ENCODE data around the gene ZDHHC12.

The ZDHHC12 gene

DNA sequence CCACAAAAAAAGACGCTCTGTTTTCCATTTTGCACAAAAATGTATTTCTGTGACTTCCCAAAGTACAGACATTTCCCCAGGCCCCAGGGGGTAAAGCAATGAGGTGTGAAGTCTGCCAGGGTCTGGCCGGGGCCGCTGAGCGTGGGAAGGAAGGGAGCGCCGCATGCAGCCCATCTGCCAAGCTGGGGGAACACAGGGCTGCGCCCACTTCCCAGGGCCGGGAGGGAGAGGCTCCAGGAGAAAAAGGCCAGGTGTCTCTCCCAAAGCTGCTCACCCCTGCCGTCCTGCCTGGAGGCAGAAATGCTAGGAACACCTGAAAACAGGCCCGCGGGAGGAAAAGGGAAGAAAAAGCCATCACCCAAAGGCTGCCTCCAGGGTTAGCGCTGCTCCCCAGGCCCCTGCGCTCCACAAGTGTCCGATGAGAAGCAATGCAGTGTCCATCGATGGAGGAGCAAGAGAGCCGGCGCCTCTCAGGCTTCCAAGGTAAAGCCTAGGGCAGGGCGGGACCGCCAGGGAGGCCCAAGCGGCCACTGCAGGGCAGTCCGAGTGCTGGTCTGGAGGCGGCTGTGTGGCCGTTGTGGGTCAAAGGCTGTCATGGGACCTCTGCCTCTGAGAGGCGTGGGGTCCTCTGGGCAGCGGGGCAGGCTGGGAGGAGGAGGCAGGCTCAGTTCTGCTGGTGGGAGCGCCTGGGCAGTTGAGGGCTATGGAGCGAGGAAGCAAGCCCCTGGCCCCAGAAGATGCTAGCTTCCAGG lies 6.0 kb upstream of the ZDHHC12 start:
- DNase-seq, result no peak

GRCh38 chr9:128729302-128729701 lies 5.4 kb upstream of the ZDHHC12 start:
- DNase-seq, result no peak

DNA sequence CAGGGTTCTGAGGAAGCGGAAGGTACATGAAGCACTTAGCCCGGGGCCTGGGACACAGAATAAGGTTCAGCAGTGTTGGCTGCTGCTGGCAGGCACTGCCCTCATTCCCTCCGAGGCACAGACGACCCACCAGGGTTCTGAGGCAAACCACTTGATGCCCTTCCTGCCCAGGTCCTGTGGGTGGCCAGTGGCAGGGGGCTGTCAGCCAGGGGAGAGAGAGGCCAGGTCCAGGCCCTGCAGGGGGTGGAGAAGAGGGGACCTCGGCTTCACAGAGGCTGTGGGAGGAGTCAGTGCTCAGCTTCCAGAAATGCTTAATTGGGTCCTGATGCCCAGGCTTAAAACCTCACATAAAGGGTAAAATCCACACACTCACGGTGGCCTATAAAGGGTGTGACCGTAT lies 4.4 kb upstream of the ZDHHC12 start:
- DNase-seq, result no peak

DNA sequence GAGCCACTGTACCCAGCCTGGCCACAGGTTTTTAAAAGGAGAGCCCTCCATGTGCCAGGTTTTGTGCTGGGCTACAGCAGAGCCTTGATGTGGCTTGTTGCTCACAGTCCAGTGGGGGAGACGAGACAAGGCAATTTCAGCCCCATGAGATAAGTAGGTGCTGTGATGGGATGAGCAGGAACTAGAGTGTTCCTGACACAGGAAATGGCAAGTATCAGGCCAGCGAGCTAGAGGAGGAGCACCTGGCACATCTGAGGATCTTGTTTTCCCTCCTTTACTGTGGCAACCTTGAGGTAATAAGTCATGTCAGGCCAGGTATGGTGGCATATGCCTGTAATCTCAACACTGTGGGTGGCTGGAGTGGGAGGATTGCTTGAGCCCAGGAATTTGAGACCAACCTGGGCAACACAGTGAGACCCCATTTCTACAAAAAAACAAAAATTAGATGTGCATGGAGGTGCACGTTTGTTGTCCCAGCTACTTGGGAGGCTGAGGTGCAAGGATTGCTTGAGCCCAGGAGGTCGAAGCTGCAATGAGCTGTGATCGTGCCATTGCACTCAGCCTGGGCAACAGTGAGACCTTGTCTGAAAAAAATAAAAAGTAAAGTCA lies 3.8 kb upstream of the ZDHHC12 start:
- DNase-seq, result no peak

DNA sequence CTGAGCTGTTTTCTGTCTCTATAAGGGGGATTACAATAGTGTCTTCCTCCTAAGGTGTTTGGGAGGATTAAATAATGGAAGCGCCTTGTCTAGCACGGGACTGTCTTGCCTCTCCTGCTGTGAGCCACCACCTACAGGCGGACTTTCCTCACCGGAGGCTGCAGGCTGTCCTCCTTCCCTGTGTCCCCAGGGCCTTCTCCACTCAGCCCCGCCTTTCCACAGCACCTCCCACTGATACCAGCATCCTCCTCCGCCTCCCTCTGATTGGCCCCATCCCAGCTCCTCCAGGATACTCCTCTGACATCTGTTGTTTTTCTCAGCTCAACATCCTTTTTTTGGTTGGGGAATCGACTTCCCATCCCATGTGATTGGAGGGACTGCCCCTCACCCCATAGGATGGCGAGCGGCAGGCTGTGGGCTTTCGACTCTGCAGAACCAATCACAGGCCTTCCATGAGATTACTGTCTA lies 851 bp upstream of the ZDHHC12 start:
- DNase-seq, result peak; percentile 30

GRCh38 chr9:128723352-128723865 lies 518 bp downstream of the ZDHHC12 start:
- DNase-seq, result no peak

GRCh38 chr9:128722380-128723351 lies 1.3 kb downstream of the ZDHHC12 start:
- no peak for DNase-seq

- no peak for DNase-seq
These were observed 2.4 kb downstream of the ZDHHC12 start for GRCh38 chr9:128721487-128722010.

GRCh38 chr9:128720841-128721486 lies 3.0 kb downstream of the ZDHHC12 start:
- no peak for DNase-seq

- DNase-seq, result no peak
These were observed 3.9 kb downstream of the ZDHHC12 start for GRCh38 chr9:128719919-128720605.

GRCh38 chr9:128718475-128718874 lies 5.5 kb downstream of the ZDHHC12 start:
- no peak for DNase-seq

DNA sequence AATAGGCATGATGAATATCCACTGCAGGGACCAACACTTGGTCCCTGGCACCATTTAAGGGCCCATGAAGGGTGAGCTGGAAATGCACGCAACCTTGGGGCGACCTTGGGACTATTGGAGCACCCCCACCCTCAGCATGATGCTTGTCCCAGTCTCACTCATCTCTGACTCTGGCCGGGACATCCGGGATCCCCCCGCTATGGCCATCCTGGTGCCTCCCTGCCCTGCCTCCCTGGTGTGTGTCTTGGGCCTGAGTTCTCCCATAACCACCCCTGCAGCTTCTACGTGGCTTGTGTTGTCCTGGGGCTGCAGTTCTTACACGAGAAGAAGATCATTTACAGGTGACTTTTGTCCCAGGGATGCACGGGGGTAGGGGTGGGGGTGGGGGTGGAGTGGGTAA lies 5.9 kb downstream of the ZDHHC12 start:
- DNase-seq, result no peak

- DNase-seq, result no peak
These were observed 7.2 kb downstream of the ZDHHC12 start for GRCh38 chr9:128716581-128717254.

- no peak for DNase-seq
These were observed 8.5 kb downstream of the ZDHHC12 start for GRCh38 chr9:128715436-128715750.

- DNase-seq, result no peak
These were observed 9.1 kb downstream of the ZDHHC12 start for GRCh38 chr9:128714586-128715435.

DNA sequence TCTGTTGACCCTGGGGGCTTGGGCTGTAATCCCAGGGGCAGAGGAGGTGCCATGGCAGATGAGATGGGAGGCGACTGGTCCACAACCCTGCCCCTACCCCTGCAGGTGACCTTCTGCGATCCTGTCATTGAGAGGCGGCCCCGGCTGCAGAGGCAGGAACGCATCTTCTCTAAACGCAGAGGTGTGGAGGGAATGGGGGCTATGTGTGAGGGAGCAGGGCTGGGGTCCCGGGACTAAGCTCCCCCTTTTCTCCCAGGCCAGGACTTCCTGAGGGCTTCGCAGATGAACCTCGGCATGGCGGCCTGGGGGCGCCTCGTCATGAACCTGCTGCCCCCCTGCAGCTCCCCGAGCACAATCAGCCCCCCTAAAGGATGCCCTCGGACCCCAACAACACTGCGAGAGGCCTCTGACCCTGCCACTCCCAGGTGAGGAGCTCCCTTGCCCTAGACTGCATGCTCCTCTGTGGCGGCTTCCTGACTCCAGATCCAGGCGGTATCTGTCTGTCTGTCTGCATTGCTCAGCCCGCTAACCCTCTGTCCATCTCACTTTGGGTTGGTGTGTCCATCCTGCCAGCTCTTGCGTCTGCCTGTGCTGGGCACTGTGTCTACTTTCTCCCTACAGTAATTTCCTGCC lies 9.9 kb downstream of the ZDHHC12 start:
- DNase-seq, result no peak

- no peak for DNase-seq
These were observed 10.5 kb downstream of the ZDHHC12 start for GRCh38 chr9:128713411-128713780.

- no peak for DNase-seq
These were observed 11.2 kb downstream of the ZDHHC12 start for GRCh38 chr9:128712451-128713410.

DNA sequence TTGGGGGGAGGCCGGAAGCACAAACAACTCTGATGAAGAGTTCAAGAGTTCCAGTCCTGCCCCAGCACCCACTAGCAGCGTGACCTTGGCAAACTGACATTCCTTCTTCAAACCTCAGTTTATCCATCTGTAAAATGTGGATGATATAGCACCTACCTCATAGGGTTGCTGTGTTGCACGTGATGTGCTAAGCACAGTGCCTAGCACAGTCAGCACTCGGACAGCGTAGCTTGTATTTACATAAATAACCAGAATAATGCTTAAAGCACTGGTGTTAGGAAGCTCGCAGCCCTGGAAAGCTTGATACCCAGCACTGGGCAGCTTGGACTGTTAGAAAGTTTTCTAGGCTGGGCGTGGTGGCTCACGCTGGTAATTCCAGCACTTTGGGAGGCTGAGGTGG lies 16.5 kb downstream of the ZDHHC12 start:
- DNase-seq, result no peak

Data from HCEC 1CT (cell line).